Mucosa of descending colon (tissue), 3 donors: ENCODE data around the gene SKAP2. TPM values are rescaled to one million over a fixed set of nuclear protein-coding genes. Genes with fewer than 3 reads are reported as not detected.

Source experiments
- ATAC-seq: fragments of 200-7000 bp; cut with Tn5 transposase; one replicate; pipeline ENCODE4 v1.9.1; 2020; ENCODE audit warnings: mild to moderate bottlenecking, moderate library complexity
- DNase-seq, 3 donors: peaks; one replicate each; pipeline ENCODE4 v3.0.0-alpha.2; 2020
- H3K36me3 ChIP-seq: fragments of 200-600 bp; one replicate; pipeline ENCODE4 v1.8.0; 2021; ENCODE audit warnings: low read depth, mild to moderate bottlenecking
- H3K4me1 ChIP-seq: fragments of 200-600 bp; one replicate; pipeline ENCODE4 v1.8.0; 2021; ENCODE audit warnings: low read depth, mild to moderate bottlenecking
- H3K4me3 ChIP-seq: fragments of 200-600 bp; one replicate; pipeline ENCODE4 v1.8.0; 2021; ENCODE audit warnings: mild to moderate bottlenecking
- H3K9me3 ChIP-seq: fragments of 200-600 bp; one replicate; pipeline ENCODE4 v1.8.0; 2021; ENCODE audit warnings: mild to moderate bottlenecking
- intact Hi-C, 2 donors: fragments of 100-400 bp; cut with DNase I in 1 of 2; cut with micrococcal nuclease in 1 of 2; formaldehyde crosslinking; loops; one replicate each; pipeline versions ENCODE4 v1.11.0 to v1.11.1; 2022; cut with DNase I, micrococcal nuclease
- total RNA-seq, 3 donors: library from RNA; stranded (reverse); fragmentation: NEBNext Ultra II Directional in 2 of 3; extraction: Animal tissue kit (Norgen Biotek cat#: 25700) in 2 of 3; gene quantifications; one replicate each; pipeline versions ENCODE4 v1.2.1 to v1.2.4, GENCODE V29; 2021 to 2023
- TF ChIP-seq, protein P1 (sequence below): fragments of 200-600 bp; IDR thresholded peaks from one replicate; pipeline ENCODE4 v1.8.0; 2022; ENCODE audit warnings: antibody characterized with exemption, mild to moderate bottlenecking
- donor health status: DM: no; HTN: no; CAD: no; lungs with moderate emphysema.
- donor health status: DM: no; HTN: no; CAD: no.
- donor health status: DM: no; HTN: yes; CAD: no.

The SKAP2 gene
- total RNA-seq, 3 donors from 2014 or later = 36.5 to 51.7 (median 40.3) TPM

DNA sequence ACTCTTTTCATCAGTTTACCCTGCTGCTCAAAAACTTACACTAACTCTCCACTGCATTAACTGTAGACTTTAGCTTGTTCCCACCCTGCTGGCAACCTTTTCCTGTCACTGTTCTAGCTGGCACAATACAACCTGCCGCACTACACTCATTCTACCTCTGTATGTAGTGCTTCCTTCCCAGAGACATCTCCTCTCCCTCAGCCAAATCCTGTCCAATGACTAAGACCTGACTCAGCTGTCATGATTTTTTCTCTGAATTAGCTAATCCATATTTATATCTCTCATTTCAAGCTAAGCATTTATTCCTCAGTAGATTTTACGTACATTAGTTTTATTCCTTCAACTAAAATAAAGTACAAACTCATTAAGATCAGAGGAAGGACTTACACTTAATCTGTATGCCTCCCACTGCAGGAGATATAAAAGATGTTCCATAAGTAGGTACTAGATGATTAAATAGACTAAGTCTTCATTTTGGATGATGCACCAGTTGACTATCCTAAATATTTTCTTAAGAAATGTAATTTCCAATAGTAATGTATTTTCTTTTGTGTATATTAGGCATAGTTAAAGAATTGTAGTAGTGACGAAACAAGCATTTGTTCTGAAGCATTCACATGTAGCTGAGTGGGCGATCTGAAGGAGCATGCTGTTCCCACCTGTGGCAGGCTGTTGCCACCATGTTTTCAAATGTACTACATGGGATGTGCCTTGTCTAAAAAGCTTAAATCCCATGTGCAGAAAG lies 189.1 kb downstream of the SKAP2 start:
- DNase-seq (no peak), ATAC-seq (no peak)
- intact Hi-C loops = no loop called here
- Histone ChIP-seq H3K36me3 (no peaks in the 10 kb centered on the region), H3K4me3 (no peak overlapping the region), H3K4me1 (no peaks in the 10 kb centered on the region), H3K9me3 (no peaks in the 10 kb centered on the region)
- TF ChIP-seq, protein P1, sequence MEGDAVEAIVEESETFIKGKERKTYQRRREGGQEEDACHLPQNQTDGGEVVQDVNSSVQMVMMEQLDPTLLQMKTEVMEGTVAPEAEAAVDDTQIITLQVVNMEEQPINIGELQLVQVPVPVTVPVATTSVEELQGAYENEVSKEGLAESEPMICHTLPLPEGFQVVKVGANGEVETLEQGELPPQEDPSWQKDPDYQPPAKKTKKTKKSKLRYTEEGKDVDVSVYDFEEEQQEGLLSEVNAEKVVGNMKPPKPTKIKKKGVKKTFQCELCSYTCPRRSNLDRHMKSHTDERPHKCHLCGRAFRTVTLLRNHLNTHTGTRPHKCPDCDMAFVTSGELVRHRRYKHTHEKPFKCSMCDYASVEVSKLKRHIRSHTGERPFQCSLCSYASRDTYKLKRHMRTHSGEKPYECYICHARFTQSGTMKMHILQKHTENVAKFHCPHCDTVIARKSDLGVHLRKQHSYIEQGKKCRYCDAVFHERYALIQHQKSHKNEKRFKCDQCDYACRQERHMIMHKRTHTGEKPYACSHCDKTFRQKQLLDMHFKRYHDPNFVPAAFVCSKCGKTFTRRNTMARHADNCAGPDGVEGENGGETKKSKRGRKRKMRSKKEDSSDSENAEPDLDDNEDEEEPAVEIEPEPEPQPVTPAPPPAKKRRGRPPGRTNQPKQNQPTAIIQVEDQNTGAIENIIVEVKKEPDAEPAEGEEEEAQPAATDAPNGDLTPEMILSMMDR = no peak

DNA sequence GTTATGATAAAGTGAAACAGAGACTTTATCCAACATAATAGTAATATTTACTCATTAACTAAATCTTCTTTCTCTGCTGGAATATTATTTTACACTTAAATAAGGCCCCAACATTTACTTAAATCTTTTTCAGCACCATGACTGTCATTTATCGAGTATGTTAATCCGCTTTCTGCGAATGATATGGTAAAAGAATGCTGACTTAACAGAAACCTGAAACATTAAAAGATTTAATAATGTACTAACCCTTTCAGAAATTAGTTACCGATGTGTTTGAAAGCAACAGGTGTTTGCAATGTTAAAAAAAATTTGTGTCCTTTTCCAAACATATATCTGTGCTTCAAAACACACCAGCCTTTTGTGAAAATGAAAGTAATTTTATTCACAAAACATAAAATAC lies 190.5 kb downstream of the SKAP2 start:
- TF ChIP-seq, protein P1 = no peak
- DNase-seq = no peak
- no peaks in the 10 kb centered on the region for H3K4me1 ChIP-seq
- H3K9me3 ChIP-seq = no peaks in the 10 kb centered on the region
- H3K36me3 ChIP-seq = no peaks in the 10 kb centered on the region
- intact Hi-C loops = loop anchor here in 1 of 2 donors (5.0 kb wide), 1 partner anchor 302 kb away; no protein-coding TSS in a partner anchor
- no peak for ATAC-seq
- H3K4me3 ChIP-seq = no peak overlapping the region

DNA sequence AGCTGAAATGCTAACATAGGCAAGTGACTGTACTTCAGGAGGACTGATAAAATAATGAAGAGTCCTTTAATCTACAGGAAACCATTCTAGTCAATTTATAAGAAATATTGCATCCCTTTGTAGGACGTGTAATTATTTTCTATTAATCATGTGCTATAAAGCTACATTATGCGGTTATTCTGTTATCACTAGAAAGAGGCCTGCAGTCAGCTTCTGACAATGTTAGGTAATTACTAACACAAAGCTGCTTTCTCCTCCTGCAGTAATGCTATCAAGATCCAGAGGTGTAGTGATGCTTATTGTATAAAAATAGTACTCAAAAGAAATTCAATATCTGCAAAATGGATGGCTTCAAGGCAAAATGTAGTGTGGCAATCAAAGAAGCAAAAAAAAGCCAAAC lies 191.1 kb downstream of the SKAP2 start:
- H3K36me3 ChIP-seq = no peaks in the 10 kb centered on the region
- H3K4me1 ChIP-seq = no peaks in the 10 kb centered on the region
- H3K9me3 ChIP-seq = no peaks in the 10 kb centered on the region
- intact Hi-C loops = loop anchor here in 1 of 2 donors (5.0 kb wide), 1 partner anchor 301 kb away; no protein-coding TSS in a partner anchor
- ATAC-seq (no peak), DNase-seq (no peak)
- TF ChIP-seq, protein P1 = no peak
- no peak overlapping the region for H3K4me3 ChIP-seq

DNA sequence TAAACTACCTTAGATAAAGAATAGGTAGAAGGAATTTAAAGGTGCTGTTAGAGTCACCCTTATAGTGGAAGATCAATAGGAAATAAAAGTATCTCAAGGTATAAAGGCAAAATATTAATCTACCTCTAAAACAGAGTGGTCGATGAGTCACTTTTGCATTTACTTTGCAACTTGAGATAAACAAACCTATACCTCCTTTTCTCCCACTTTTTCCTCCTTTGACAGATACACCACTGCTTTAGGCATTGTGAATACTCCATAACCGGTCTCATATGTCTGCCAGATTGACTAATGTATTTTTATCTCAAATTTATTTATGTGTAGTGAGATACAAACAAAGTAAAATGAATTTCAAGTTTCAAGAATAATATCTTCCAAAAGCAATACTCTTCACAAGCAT lies 193.5 kb downstream of the SKAP2 start:
- ATAC-seq (no peak), DNase-seq (no peak)
- intact Hi-C loops = loop anchor here in 1 of 2 donors (5.0 kb wide), 1 partner anchor 299 kb away; no protein-coding TSS in a partner anchor
- Histone ChIP-seq H3K4me1 (no peaks in the 10 kb centered on the region), H3K9me3 (no peaks in the 10 kb centered on the region), H3K36me3 (no peaks in the 10 kb centered on the region), H3K4me3 (no peak overlapping the region)
- TF ChIP-seq, protein P1 = no peak

DNA sequence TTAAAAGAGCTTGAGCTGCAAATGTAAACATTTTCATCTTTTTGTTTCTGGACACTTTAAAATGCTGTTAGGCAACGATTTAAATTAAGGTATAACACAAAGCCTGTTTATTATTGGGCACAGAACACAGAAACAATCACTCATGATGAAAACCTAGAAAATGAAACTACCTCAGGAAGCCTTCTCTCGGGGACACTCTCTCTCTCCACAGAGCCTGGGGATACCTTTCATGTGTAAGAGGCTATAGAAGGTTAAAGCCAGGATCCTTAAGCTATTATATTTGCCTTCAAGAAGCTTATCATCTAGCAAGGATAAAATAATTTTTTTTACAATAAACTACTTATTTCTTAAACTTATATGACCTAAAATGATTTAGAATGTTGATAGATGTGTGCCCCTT lies 194.1 kb downstream of the SKAP2 start:
- H3K4me3 ChIP-seq = no peak overlapping the region
- no peak for DNase-seq
- intact Hi-C loops = loop anchor here in 1 of 2 donors (5.0 kb wide), 1 partner anchor 298 kb away; no protein-coding TSS in a partner anchor

More for the DNA sequence above, 194.1 kb downstream of the SKAP2 start:
- no peak for ATAC-seq
- H3K4me1 ChIP-seq = no peaks in the 10 kb centered on the region
- H3K36me3 ChIP-seq = no peaks in the 10 kb centered on the region
- TF ChIP-seq, protein P1 = no peak
- no peaks in the 10 kb centered on the region for H3K9me3 ChIP-seq
